ENCODE measurements around the gene GNG14.

DNA sequence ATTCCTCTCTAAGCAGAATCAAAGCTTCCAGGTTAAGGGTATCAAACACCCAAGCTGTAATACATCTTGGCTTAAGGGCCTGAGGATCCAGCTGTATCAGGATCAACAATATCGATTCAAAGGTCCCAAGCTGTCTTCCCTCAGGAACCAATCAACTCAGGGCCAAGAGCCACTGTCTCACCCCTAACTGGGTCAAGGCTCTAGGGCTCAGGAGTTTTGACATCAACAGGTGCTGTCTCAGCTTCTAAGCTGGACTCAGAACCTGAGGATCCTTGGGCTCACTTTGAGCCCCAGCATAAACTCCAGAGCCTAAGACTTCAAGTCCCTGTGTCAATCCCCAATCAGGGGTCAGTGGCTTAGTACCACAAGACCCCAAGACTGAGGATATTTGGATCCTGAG lies 7.7 kb downstream of the GNG14 start:
- TF ChIP-seq, protein P1, sequence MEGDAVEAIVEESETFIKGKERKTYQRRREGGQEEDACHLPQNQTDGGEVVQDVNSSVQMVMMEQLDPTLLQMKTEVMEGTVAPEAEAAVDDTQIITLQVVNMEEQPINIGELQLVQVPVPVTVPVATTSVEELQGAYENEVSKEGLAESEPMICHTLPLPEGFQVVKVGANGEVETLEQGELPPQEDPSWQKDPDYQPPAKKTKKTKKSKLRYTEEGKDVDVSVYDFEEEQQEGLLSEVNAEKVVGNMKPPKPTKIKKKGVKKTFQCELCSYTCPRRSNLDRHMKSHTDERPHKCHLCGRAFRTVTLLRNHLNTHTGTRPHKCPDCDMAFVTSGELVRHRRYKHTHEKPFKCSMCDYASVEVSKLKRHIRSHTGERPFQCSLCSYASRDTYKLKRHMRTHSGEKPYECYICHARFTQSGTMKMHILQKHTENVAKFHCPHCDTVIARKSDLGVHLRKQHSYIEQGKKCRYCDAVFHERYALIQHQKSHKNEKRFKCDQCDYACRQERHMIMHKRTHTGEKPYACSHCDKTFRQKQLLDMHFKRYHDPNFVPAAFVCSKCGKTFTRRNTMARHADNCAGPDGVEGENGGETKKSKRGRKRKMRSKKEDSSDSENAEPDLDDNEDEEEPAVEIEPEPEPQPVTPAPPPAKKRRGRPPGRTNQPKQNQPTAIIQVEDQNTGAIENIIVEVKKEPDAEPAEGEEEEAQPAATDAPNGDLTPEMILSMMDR (IDR thresholded peaks at IDR 0.05; ENCODE audit: insufficient read depth, low read length) = no peak
- TF ChIP-seq, protein P2, sequence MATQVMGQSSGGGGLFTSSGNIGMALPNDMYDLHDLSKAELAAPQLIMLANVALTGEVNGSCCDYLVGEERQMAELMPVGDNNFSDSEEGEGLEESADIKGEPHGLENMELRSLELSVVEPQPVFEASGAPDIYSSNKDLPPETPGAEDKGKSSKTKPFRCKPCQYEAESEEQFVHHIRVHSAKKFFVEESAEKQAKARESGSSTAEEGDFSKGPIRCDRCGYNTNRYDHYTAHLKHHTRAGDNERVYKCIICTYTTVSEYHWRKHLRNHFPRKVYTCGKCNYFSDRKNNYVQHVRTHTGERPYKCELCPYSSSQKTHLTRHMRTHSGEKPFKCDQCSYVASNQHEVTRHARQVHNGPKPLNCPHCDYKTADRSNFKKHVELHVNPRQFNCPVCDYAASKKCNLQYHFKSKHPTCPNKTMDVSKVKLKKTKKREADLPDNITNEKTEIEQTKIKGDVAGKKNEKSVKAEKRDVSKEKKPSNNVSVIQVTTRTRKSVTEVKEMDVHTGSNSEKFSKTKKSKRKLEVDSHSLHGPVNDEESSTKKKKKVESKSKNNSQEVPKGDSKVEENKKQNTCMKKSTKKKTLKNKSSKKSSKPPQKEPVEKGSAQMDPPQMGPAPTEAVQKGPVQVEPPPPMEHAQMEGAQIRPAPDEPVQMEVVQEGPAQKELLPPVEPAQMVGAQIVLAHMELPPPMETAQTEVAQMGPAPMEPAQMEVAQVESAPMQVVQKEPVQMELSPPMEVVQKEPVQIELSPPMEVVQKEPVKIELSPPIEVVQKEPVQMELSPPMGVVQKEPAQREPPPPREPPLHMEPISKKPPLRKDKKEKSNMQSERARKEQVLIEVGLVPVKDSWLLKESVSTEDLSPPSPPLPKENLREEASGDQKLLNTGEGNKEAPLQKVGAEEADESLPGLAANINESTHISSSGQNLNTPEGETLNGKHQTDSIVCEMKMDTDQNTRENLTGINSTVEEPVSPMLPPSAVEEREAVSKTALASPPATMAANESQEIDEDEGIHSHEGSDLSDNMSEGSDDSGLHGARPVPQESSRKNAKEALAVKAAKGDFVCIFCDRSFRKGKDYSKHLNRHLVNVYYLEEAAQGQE (IDR thresholded peaks at IDR 0.05; ENCODE audit: insufficient replicate concordance, low read depth) = no peak

Data from HL-60 (cell line).